Mononuclear cell (primary cell): ENCODE results near the gene LIN37. TPM values are rescaled to one million over a fixed set of nuclear protein-coding genes. Genes with fewer than 3 reads are reported as not detected.
A peak's percentile ranks its signal among the peaks of the same experiment; 100 is the strongest.

Experiments used
- H3K27me3 ChIP-seq: 2 replicates; pipeline ENCODE4 v1.6.0; 2011; ENCODE audit warnings: low read length, control low read depth; ENCODE audit not compliant: insufficient read depth
- H3K4me1 ChIP-seq: 2 replicates; pipeline ENCODE4 v1.5.1; 2011; ENCODE audit warnings: mild to moderate bottlenecking, low read length, control low read depth; ENCODE audit not compliant: insufficient read depth
- H3K4me3 ChIP-seq: 2 replicates; pipeline ENCODE4 v1.5.1; 2011; ENCODE audit warnings: mild to moderate bottlenecking, low read length, moderate library complexity
- H3K9me3 ChIP-seq: 2 replicates; pipeline ENCODE4 v1.5.1; 2011; ENCODE audit warnings: low read depth, mild to moderate bottlenecking, control low read depth, low read length
- total RNA-seq: library from RNA; depleted of rRNA; stranded (reverse); fragments of >200 nt; gene quantifications from one replicate; pipeline ENCODE4 v1.2.3, GENCODE V29; 2012

Gene LIN37, protein sequence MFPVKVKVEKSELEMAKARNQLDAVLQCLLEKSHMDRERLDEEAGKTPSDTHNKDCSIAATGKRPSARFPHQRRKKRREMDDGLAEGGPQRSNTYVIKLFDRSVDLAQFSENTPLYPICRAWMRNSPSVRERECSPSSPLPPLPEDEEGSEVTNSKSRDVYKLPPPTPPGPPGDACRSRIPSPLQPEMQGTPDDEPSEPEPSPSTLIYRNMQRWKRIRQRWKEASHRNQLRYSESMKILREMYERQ
- total RNA-seq = 1.9 TPM

DNA sequence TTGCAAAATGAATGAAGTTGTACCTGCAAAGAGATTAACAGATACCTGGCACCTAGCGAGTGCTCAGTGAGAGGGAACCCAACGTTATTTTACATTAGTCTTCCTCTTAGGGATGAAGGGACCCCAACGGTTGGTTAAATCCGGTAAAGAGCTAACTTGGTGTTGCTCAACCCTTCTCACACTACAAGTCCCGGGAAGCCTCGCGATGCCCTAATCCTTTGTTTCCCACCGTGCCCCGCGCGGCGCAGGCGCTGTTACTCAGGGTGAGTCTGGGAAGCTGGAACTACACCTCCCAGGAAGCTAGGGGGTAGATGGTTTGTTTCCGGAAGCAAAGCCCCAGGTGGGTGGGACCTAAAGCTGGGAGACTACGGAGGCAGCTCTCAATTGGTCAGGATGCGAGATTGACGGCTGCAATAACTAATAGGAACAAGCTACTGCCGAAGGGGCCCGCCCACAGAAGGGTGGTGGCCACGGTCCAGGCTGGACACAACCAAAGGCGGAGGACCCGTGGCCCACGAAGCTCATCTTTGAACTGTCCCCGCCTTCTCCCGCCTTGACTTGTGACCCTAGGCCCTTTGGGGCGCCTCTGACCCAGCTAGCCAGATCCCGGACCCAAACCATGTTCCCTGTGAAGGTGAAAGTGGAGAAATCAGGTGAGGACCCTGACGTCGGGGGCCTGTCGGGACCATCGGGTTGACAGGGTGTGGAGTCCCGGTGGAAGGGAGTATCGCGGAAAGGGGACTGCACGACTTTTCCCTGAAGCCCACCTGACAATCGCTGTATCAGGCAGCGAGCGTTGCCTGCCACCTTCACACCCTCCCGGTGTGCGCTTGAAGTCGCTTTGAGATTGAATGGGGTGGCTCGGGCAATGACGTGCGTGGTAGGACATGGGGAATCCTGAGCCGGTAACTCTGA, at the start of gene LIN37:
TSS of gene LIN37 (plus strand) at position 471 of the 915 bp plus-strand sequence. CDS start at position 620, 149 bp downstream.
- Histone ChIP-seq H3K27me3 (no peaks in the 10 kb centered on the region), H3K4me1 (peaks cover 41% of the 10 kb centered on the region), H3K9me3 (no peaks in the 10 kb centered on the region), H3K4me3 (peak within 1 kb of the TSS; percentile 75)

DNA sequence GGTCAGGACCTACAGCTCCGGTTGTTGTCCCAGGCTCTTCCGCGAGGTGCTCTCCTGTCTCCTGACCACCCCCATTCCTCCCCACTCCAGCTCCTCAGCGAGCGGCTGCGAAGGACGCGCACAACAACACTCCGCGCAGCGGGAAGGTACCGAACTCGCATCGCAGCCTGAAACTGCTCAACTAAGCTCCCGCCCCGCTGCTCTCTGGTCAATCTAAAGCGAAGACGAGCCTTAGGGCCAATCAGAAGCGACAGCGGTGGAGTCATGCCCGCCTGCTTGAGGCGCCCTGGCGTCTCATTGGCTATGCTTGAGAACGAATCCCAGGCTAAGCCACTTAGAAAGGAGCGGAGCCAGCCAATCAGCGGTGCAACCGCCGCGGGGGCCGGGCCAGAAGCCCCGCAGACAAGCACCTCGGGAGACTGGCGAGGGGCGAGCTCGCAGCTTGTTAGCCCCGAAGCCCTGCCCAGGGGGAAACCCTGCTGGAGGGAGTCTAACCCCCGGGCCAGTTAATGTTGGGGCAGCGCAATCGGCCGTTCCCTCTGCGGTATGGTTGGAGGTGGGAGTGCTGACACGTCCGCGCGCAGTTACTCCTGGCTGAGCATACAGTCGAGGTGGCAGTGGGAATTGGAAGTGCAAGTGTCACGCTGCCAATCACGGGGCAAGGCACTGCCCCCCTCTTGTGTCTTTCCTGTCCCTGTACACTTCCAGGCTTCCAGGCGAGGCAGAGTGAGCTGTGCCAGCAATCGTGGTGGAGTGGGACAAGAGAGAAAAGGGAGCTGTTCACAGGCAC, 46.0 kb upstream of the LIN37 start:
- H3K9me3 ChIP-seq = no peaks in the 10 kb centered on the region
- peak overlapping the region; percentile 45 for H3K4me3 ChIP-seq
- peaks cover 12% of the 10 kb centered on the region for H3K4me1 ChIP-seq
- no peaks in the 10 kb centered on the region for H3K27me3 ChIP-seq

DNA sequence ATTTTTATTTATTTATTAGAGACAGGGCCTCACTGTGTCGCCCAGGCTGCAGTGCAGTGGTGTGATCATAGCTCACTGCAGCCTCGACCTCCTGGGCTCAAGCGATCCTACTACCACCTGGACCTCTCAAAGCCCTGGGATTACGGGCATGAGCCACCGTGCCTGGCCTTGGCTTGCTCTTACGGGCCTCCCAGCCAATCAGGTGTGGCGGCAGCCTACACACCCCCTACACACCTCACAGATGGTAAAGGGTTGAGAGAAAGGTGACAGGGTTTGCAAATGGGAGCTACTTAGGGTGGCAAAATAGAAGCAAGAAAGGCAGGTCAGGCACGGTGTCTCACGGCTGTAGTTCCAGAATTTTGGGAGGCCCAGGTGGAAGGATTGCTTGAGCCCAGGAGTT, 45.0 kb upstream of the LIN37 start:
- Histone ChIP-seq H3K4me1 (peaks cover 12% of the 10 kb centered on the region), H3K9me3 (no peaks in the 10 kb centered on the region), H3K27me3 (no peaks in the 10 kb centered on the region), H3K4me3 (no peak overlapping the region)

DNA sequence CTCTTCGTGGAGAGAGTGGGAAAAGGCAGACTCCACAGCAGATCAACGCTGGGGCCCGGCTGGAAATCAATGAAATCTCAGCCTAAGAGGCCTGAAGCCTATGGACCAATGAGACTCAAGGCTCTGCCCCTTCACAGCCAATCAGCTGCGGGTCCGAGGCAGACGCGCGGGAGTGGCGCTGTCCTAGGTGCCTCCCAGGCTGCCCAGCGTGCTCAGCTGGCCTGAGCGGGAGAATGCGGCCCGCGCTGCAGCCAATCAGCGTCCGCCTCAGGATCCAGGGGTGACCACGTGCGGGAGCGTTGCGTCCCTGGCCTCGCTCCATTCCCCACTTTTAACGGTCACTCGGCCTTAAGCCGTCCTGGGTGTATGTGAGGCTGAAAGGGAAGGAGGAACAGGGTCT, 44.2 kb upstream of the LIN37 start, which contains the start of gene ZBTB32:
TSS of gene ZBTB32 (plus strand) at position 341 of the 400 bp plus-strand sequence. CDS start 10,069 bp downstream, outside the sequence.
- H3K9me3 ChIP-seq = no peaks in the 10 kb centered on the region
- H3K27me3 ChIP-seq = no peaks in the 10 kb centered on the region
- H3K4me1 ChIP-seq = peaks cover 12% of the 10 kb centered on the region
- no peak within 1 kb of the TSS for H3K4me3 ChIP-seq

DNA sequence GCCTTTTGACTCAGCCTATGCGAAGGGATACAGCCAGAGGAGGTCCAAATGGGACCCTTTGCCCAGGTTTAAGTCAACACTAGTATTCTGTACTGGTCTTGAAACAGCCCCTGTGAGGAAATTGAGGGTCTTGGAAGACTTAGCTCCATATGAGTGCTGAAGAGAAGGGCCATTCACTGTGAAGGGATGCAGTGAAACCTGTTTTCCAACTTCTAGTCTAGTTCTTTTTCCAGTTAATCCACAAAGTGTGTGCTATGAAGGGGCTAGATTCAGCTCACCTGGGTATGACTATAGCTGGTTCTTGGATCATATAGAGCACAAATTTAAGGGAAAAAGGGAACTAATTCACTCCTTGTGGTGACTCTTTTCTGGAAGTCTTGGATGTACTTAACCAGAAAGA, 40.0 kb upstream of the LIN37 start:
- H3K4me3 ChIP-seq = no peak overlapping the region
- no peaks in the 10 kb centered on the region for H3K9me3 ChIP-seq
- H3K4me1 ChIP-seq = peaks cover 23% of the 10 kb centered on the region
- H3K27me3 ChIP-seq = no peaks in the 10 kb centered on the region

DNA sequence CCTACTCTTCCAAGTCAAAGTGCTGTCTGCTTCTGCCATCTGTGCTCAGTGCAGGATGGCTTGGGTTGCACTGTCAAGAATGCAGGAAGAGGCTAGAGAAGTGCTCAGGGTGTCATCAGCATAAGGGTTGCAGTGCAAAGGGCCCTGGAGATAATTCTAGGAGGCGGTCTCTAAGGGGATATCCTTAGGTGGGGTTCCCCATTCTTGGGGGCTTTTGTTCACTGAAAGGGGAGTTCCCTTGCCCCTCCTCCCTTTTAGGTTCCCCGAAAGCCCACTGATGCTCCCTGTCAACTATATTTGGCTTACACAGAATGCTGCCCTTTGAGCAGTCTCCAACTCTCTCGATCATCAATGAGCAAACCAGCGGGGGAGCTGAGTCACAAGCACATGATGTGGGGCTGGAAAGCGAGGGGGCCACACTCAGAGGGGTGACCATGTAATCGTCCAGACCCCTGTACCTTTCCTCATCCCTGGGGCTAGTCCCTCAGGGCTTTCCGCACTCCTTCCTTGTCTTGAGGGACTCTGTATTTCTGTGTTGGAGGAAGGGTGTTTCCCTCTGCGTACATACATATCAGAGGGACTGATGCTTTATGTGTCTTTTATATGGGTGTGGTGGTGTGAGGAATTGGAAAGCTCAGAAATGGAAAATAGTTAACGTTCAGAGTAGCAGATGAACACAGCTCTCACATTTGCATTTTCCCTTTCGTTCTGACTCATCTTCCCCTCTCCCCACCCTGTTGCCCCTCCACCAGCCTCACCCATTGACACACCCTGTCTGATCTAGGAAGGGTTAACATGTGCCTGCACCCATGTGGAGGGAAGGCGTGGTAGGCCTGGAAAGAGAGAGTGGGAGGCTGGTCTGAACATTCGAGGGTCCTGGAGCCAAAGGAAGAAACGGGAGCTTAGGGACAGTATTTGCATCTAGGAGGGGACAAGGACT, 37.3 kb upstream of the LIN37 start:
- no peak overlapping the region for H3K4me3 ChIP-seq
- no peaks in the 10 kb centered on the region for H3K27me3 ChIP-seq
- peaks cover 47% of the 10 kb centered on the region for H3K4me1 ChIP-seq
- no peaks in the 10 kb centered on the region for H3K9me3 ChIP-seq

DNA sequence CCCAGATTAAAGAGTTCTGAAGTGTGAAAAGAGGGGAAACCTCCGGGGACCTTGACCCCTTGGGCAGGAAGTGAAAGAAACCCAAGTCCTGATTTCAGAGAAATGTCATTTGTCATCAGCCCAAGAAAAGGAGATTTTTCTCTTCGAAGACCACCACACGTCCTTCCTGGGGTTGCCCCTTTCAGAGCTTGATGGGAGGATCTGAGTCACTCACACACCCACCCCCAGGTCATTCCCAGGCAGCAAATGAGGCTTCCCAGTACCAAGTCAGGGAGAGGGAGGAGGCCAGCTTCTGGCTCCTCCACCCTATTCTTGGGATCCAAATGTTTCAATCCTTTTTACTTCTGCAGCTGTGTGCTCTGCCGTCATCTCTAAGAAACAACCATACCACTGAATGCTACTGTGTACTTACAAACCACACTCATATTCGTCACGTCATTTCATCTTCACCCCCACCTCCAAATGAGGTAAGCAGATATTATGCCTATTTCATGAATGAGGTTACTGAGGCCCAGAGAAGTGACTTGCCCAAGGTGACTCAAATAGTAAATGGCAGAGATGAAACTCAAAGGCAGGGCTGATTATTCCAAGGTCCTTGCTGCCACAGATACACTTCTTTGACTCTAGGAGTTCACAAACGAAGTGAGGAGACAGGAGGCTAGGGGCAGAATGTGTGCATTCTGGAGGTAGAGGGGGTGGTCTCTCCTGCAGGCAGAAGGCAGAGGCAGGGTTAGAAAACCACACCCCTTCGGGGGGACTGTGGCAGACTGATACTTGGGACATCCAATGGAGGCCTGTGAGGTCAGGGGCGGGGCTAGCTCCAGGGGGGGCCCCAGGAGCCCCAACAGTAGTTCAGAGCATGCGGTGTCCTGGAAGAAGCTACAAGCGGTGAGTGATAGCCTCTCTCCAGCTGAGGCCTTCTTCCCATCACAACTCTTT, 35.5 kb upstream of the LIN37 start:
- H3K27me3 ChIP-seq = no peaks in the 10 kb centered on the region
- H3K4me1 ChIP-seq = peaks cover 53% of the 10 kb centered on the region
- no peaks in the 10 kb centered on the region for H3K9me3 ChIP-seq
- no peak overlapping the region for H3K4me3 ChIP-seq

DNA sequence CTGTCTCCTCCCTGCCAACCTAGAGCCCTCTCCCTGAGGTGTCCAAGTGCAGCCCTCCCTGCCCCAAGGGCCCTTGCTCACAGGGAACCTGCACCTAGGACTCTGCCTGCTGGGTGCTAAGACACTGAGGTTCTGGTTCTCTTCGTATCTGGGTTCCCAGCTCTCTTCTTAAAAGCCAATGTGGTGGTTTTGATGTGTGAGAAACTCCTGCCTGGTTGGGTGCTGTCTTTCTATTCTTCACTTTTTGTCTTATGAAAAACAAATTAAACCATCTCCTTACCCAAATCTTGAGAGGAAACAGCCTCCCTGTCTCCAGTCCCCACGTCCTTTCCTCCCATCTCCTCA, 34.9 kb upstream of the LIN37 start:
- H3K4me3 ChIP-seq = no peak overlapping the region
- H3K27me3 ChIP-seq = no peaks in the 10 kb centered on the region
- peaks cover 54% of the 10 kb centered on the region for H3K4me1 ChIP-seq
- no peaks in the 10 kb centered on the region for H3K9me3 ChIP-seq

DNA sequence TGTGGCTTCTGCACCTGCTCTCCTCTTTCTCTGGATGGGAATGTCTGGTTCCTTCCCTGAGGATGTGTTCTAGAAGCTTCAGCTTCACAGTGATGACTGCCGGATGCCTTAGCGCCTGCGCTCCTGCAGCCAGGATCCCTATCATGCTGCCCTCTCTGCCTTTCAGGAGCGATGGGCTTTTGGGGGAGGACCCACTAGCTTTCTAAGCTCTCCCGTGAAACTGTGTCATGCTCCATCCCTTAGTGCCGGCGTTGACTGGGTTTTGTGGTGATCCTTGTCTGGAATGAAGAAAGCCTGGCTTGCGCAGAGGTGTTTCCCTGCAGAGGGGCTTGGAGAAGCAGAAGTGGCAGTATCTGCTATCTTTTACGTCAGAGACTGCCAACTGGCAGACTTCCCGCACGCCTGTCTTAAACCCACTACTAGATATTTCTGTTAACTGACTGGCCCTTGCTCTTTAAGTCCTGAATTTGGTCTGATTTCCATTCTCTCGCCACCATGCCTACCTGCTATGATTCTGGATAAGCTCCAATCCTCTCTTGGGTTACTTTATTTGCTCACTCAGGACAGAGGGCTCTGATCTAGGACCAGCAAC, 34.4 kb upstream of the LIN37 start:
- H3K4me1 ChIP-seq = peaks cover 59% of the 10 kb centered on the region
- no peak overlapping the region for H3K4me3 ChIP-seq
- no peaks in the 10 kb centered on the region for H3K9me3 ChIP-seq
- H3K27me3 ChIP-seq = no peaks in the 10 kb centered on the region

DNA sequence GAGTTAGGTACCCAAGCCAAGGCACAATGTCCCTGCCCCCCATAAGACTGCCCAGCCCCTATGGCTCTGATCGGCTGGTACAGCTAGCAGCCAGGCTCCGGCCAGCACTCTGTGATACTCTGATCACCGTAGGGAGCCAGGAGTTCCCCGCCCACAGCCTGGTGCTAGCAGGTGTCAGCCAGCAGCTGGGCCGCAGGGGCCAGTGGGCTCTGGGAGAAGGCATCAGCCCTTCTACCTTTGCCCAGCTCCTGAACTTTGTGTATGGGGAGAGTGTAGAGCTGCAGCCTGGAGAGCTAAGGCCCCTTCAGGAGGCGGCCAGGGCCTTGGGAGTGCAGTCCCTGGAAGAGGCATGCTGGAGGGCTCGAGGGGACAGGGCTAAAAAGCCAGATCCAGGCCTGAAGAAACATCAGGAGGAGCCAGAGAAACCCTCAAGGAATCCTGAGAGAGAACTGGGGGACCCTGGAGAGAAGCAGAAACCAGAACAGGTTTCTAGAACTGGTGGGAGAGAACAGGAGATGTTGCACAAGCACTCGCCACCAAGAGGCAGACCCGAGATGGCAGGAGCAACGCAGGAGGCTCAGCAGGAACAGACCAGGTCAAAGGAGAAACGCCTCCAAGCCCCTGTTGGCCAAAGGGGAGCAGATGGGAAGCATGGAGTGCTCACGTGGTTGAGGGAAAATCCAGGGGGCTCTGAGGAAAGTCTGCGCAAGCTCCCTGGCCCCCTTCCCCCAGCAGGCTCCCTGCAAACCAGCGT, 33.6 kb upstream of the LIN37 start:
- Histone ChIP-seq H3K27me3 (no peaks in the 10 kb centered on the region), H3K9me3 (no peaks in the 10 kb centered on the region), H3K4me3 (no peak overlapping the region), H3K4me1 (peaks cover 67% of the 10 kb centered on the region)

DNA sequence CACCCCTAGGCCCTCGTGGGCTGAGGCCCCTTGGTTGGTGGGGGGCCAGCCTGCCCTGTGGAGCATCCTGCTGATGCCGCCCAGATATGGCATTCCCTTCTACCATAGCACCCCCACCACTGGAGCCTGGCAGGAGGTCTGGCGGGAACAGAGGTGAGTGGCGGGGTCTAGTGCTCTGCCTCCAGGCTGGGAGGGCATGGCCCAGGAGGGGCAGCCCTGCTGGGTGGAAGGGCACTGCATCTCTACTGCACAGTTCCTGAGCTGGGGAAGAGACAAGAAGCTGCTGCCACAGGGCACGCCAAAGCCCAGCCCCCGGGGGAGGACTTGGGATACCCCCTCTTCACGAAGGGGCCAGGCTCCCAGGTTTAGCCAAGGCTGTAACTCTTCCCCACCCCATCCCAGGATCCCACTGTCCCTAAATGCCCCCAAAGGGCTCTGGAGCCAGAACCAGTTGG, 33.0 kb upstream of the LIN37 start:
- no peak overlapping the region for H3K4me3 ChIP-seq
- H3K9me3 ChIP-seq = no peaks in the 10 kb centered on the region
- peaks cover 70% of the 10 kb centered on the region for H3K4me1 ChIP-seq
- no peaks in the 10 kb centered on the region for H3K27me3 ChIP-seq

DNA sequence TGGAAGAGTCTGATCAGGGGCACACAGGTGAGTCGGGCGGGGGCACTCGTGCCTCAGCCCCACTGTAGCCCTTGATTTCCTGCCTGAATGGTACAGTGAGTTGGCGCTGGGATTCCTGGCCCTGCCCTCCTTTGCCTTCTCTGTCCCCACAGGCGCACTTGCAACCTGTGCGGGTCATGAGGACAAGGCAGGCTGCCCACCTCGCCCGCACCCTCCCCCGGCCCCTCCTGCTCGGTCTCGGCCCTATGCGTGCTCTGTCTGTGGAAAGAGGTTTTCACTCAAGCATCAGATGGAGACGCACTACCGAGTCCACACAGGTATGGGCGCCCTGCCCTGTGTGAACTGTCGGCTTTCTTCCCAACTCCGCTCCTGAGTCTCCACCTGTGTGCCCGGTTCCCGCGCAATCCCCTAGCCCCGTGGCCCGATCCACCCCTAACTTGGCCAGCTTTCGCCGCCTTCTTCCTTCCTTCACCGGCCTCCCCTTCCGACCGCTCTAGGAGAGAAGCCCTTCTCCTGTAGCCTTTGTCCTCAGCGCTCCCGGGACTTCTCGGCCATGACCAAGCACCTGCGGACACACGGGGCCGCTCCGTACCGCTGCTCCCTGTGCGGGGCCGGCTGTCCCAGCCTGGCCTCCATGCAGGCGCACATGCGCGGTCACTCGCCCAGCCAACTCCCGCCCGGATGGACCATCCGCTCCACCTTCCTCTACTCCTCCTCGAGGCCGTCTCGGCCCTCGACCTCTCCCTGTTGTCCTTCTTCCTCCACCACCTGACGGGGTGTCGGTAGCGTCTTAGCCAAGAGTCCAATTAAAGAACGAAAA, 32.2 kb upstream of the LIN37 start:
- peak overlapping the region; percentile 63 for H3K4me3 ChIP-seq
- H3K9me3 ChIP-seq = no peaks in the 10 kb centered on the region
- H3K27me3 ChIP-seq = no peaks in the 10 kb centered on the region
- H3K4me1 ChIP-seq = peaks cover 65% of the 10 kb centered on the region
